Measurements from ENCODE around the gene ARIH2. TPM values are rescaled to one million over a fixed set of nuclear protein-coding genes. Genes with fewer than 3 reads are reported as not detected.

ARIH2 gene
- total RNA-seq, 1 experiment from 2014 or later = 167 TPM

- no peak for DNase-seq (ENCODE audit: unreplicated experiment)
- TF ChIP-seq CTCF (IDR thresholded peaks at IDR 0.05; ENCODE audit: unreplicated experiment) = no peak
- BruUV-seq (replicated peaks) = no TSS peak
- CTCF ChIA-PET = interaction anchor here (0.6 to 1.0 kb wide), 3 partner anchors 13 to 729 kb away, joined by 3 to 6 read pairs (median 3); no protein-coding TSS in a partner anchor
- Mint-ChIP-seq H3K36me3 (ENCODE audit: insufficient read depth, unreplicated experiment) (peaks cover 27% of the 10 kb centered on the region), H3K27me3 (ENCODE audit: insufficient read depth, unreplicated experiment) (no peaks in the 10 kb centered on the region), H3K4me1 (ENCODE audit: insufficient read depth, unreplicated experiment) (peaks cover 10% of the 10 kb centered on the region), H3K27ac (ENCODE audit: low read depth, unreplicated experiment) (no peak overlapping the region), H3K4me3 (ENCODE audit: unreplicated experiment) (no peak overlapping the region), H3K9me3 (ENCODE audit: unreplicated experiment) (no peaks in the 10 kb centered on the region)
- POLR2A ChIA-PET = interaction anchor here (0.6 to 8.3 kb wide), 5 partner anchors 10 to 86 kb away, joined by 3 to 251 read pairs (median 4); partner anchors contain the start of genes DALRD3, IMPDH2 and NDUFAF3
- intact Hi-C loops (cut with micrococcal nuclease) = loop anchor here (5.0 kb wide), 1 partner anchor 88 kb away; the partner anchor contains the start of gene ARIH2
Observed at GRCh38 chr3:49005303-49005680, 86.7 kb downstream of the ARIH2 start.

- BruUV-seq (replicated peaks) = no TSS peak
- ChIA-PET CTCF (interaction anchor here (0.6 to 4.6 kb wide), 2 partner anchors 18 to 729 kb away, joined by 3 to 38 read pairs; partner anchors contain the start of gene P4HTM), POLR2A (interaction anchor here (1.1 to 8.3 kb wide), 8 partner anchors 13 to 127 kb away, joined by 3 to 251 read pairs (median 28); partner anchors contain the start of genes DALRD3, IMPDH2, LAMB2 and NDUFAF3)
- Mint-ChIP-seq H3K27ac (ENCODE audit: low read depth, unreplicated experiment) (peak overlapping the region; percentile 99), H3K4me1 (ENCODE audit: insufficient read depth, unreplicated experiment) (peaks cover 10% of the 10 kb centered on the region), H3K27me3 (ENCODE audit: insufficient read depth, unreplicated experiment) (no peaks in the 10 kb centered on the region), H3K9me3 (ENCODE audit: unreplicated experiment) (no peaks in the 10 kb centered on the region), H3K4me3 (ENCODE audit: unreplicated experiment) (peak overlapping the region; percentile 99), H3K36me3 (ENCODE audit: insufficient read depth, unreplicated experiment) (peaks cover 35% of the 10 kb centered on the region)
- DNase-seq (ENCODE audit: unreplicated experiment) = no peak
- TF ChIP-seq CTCF (IDR thresholded peaks at IDR 0.05; ENCODE audit: unreplicated experiment) = no peak
- intact Hi-C loops (cut with micrococcal nuclease) = loop anchor here (2.0 to 5.0 kb wide), 2 partner anchors 17 to 89 kb away; partner anchors contain the start of gene ARIH2
Observed at GRCh38 chr3:49005998-49006397, 87.4 kb downstream of the ARIH2 start.

- POLR2A ChIA-PET = interaction anchor here (0.6 to 8.3 kb wide), 25 partner anchors 9 to 567 kb away, joined by 3 to 251 read pairs (median 6); partner anchors contain the start of genes ARIH2, CCDC51, CELSR3 and DAG1
- peak overlapping the region; percentile 99 for H3K4me3 Mint-ChIP-seq (ENCODE audit: unreplicated experiment)
- H3K36me3 Mint-ChIP-seq (ENCODE audit: insufficient read depth, unreplicated experiment) = peaks cover 40% of the 10 kb centered on the region
- no peak for DNase-seq (ENCODE audit: unreplicated experiment)
- BruUV-seq (replicated peaks) = TSS peak; percentile 90
- intact Hi-C loops (cut with micrococcal nuclease) = loop anchor here (2.0 to 5.0 kb wide), 2 partner anchors 18 to 89 kb away; partner anchors contain the start of gene ARIH2
- no peak for TF ChIP-seq CTCF (IDR thresholded peaks at IDR 0.05; ENCODE audit: unreplicated experiment)
- no peaks in the 10 kb centered on the region for H3K9me3 Mint-ChIP-seq (ENCODE audit: unreplicated experiment)
- CTCF ChIA-PET = interaction anchor here (0.6 to 4.6 kb wide), 8 partner anchors 14 to 367 kb away, joined by 3 to 38 read pairs (median 4); partner anchors contain the start of genes NDUFAF3 and P4HTM
- peak overlapping the region; percentile 99 for H3K27ac Mint-ChIP-seq (ENCODE audit: low read depth, unreplicated experiment)
- peaks cover 10% of the 10 kb centered on the region for H3K4me1 Mint-ChIP-seq (ENCODE audit: insufficient read depth, unreplicated experiment)
- no peaks in the 10 kb centered on the region for H3K27me3 Mint-ChIP-seq (ENCODE audit: insufficient read depth, unreplicated experiment)
Observed at GRCh38 chr3:49006408-49007067, 87.9 kb downstream of the ARIH2 start.
